Superior temporal gyrus (tissue), 1 donor: ENCODE data around the gene S1PR1.
A peak's percentile ranks its signal among the peaks of the same experiment; 100 is the strongest.
"Not testable (repeated sequence)": the region's sequence is repeated elsewhere in the genome, so short reads cannot be mapped to it uniquely, and the experiment has no call there.

Experiments
- DNase-seq: peaks from one replicate; pipeline ENCODE4 v3.0.0-alpha.2; 2016; ENCODE audit errors: extremely low spot score

S1PR1 gene

DNA sequence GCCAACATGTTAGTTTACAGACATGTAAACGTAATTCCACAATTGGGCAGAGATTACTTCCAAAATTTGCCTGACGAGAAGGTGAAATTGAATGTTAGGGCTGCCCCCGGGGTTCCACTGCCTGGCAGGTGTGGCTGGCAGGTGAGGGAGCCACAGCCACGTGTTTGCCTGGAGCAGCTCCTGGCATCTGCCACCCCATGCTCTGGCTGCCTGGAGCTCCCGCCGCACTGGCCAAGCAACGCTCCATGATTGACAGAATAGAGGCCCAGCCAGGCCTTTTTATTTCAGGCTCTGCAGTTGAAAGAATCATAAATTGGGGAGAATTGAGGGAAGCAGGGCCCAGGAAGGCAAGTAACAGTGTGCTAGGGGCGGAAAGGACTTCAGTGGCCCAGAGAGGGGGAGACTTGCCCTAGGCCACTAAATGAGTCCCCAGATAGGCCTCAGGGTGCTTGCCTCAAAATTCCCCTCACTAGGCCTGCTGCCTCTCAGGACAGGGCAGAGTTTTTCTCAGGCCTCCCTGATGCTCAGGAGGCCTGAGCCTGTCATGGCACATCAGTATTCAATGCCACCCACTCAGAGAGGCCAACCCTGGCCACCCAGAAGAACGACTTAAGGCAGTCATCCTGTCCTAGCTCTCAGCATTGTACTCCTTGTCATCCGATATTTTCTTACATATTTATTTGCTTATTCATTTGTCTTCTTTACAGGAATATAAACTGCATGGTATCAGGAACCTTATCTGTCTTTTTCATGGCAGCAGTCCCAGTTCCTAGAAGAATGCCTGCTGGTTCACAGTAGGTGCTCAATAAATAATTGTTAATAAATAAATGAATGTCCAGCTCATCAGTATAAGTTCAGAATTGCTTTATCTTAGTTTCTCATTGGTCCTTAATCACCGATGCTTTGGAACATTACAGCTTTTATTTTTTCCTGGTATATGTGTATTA lies 16.6 kb upstream of the S1PR1 start:
- no peak for DNase-seq

DNA sequence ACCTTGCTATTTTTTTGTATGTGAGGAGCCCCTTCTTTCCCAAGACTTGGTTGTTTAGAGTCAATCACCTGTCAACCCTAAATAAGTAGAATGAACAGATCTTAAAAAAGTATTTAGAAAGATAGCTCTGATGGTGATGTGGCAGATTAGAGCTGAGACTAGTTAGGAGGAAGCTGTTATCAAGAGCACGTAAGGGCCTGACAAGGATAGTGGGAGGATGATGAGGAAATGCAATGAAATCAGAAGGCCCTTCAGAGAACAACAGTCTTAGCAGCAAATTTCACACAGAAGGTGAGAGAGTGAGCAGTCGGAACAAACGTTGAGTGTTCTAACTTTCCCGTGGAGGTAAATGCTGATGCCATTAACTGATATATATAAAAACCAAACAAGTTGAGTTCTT lies 15.9 kb upstream of the S1PR1 start:
- no peak for DNase-seq

DNA sequence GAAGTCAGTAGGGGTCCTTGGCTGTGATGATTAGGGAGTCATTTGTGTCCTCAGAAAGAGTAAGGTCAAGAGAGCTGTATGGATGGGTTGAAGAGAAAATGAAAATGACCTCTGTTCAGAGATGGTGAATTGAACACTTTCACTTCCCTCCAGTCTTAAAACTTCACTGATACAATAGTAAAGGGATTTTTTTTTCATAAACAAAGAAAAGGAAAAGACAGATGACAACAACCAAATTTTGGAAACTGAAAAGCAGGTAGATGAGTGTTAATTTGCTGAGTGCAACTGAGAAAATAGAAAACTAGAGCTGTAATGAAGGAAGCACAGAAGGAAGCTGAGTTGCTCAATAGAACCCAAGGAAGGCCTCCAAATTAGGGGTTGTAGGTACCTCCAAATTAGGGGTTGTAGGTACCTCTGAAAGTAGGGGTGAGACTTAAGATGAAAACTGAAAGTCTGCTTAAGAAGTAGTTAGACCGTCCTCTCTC lies 14.8 kb upstream of the S1PR1 start:
- DNase-seq = no peak

DNA sequence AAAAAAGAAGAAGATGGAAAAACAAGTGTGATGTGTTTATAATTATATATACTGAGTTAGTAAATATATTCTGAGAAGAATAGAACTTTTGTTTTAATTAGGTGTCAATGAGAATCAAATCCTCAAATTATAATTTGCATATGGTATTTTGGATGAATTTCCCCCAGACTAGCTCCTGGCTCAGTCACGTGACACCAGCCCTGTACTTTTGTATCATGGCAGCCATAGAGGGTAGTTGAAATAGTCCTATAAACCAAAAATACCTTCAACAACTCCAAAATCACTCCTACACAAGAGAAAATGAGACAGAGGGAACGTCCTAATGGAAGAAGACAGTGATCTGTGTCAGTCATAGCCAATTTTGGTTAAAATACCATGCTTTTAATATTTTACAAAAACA lies 9.0 kb upstream of the S1PR1 start:
- DNase-seq = no peak

DNA sequence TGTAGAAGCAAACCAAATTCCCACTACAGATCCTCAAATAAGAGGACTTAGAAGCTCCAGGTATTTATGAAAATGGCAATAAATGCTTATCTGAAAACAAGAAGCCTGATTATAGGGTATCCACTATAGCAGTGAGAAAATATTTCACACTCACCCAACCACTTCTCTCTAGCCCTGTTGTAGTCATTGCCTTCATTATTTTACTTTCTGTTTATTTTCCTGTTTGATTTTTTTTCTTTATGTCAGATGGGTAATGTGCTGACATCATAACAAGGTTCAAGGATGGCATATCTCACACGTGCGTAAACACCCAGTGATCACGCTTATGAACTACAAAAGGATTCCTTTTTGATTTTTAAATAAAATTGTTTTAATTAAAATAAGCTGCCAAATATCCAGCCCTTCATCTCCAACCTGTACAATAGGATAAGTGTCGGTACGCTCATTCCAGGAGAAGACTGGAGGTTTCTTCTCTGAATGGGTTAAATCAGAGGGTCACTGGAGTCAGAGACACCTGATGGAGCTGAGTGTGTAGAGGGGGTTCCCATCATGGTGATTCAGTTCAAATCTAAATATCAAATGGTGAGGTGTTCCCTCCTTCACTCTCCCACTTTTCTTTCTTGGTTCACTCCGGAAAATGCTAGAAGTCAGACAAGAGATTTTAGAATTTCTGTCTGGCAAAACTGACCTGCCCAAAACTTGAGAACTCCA lies 8.2 kb upstream of the S1PR1 start:
- no peak for DNase-seq

DNA sequence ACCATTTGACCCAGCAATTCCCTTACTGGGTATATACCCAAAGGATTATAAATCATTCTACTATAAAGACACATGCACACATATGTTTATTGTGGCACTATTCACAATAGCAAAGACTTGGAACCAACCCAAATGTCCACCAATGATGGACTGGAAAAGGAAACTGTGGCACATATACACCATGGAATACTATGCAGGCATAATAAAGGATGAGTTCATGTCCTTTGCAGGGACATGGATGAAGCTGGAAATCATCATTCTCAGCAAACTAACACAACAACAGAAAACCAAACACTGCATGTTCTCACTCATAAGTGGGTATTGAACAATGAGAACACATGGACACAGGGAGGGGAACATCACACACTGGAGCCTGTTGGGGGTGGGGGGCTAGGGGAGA lies 4.6 kb upstream of the S1PR1 start:
- DNase-seq = not testable (repeated sequence)

DNA sequence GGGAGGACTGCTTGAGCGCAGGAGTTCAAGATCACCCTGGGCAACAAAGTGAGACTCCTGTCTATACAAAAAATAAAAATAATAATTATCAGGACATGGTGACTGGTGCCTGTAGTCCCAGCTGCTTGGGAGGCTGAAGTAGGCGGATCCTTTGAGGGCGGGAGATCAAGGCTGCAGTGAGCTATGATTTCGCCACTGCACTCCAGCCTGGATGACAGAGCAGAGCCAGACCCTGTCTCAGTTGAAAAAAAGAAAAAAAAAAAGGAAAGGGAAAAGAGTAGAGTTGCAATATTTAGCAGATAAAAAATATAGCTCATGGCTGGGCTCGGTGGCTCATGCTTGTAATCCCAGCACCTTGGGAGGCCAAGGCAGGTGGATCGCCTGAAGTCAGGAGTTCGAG lies 3.3 kb upstream of the S1PR1 start:
- DNase-seq = no peak

DNA sequence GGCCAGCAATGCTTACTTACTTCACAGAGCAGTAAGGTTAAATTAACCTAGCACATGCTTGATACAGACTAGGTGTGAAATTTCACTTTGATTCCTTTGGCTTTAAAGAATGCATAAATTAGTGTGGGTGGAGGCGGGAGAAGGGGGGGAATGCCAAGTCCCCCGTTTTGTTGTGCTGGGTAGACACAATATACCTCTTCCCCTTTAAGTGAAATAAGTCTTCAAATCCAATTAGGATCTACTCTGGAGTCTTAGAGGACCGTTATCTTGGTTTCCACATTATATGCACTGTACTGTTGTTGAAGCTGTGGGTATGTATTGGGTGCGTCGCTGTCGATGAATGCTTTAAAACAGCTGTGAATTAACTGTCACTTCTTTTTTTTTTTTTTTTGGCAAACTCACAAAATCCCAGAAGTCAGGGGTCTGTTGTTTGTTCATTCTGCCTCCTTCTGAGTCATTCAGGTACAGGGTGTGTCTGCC lies 1.6 kb upstream of the S1PR1 start:
- DNase-seq = no peak

DNA sequence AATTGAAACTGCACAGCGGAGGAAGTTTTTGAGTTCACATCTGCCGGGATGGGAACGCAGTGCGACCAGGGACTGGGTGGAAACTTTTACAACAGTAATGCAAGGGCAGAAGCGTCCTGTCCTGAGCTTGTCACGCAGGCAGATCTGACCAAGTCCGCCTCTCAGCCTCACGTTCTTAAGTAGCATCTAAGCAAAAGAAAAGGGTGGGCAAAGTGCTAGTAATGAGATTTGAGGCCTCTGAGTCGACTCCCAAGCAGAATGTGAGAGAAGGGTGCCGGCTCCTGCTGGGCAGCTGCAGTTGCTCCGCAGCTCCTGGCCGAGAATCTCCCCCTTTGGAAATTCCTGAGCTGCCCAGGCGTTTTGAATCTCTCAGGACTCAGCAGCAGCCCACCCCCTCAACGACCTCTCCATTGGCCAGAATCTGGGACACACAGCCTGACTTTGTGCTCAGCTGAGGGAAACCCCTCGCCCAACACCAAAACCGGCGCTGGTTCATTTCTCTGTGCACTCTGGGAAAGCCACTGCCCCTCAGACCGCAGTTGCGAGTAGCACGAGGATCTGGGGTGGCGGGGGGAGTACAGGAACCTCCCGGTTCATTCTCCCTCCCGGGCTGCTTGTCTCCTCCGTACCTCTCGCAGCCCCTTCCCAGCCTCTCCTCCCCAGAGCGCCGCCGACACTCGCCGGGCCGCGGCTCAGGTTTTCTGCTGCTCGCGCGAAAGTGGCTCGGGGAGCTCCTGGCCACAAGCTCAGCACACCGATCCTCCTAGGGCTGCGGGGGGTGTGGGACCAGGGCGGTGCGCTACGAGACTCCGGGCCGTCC lies 913 bp upstream of the S1PR1 start:
- no peak for DNase-seq

DNA sequence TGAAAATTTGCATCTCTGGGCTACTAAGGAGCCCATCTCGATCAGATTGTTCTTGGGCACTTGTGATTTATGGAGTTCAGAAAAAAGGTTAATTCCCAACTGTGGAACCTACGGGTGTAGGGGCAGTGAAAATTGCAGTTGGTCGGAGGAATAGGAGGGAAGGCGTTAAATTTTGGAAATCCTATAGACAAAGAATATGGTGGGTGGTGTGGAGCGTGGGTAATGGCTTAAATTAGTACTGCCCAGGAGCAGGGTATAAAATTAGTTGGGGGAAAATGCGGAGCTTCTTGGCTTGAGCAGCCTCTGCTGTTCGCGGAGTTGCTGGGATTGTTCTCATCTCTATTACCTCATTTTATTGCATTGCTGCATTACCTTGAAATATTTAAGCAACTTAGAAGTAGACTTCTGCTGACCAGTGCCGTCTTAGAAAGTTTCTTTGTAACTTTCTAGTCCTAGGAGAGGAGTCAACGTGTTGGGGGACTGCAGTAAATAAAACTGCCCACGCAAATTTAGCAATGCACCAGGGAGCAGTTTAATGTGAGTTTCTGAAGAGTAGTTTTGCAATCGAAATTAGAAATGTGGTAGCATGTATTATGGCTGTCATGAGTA lies 514 bp downstream of the S1PR1 start:
- peak; percentile 30 for DNase-seq

DNA sequence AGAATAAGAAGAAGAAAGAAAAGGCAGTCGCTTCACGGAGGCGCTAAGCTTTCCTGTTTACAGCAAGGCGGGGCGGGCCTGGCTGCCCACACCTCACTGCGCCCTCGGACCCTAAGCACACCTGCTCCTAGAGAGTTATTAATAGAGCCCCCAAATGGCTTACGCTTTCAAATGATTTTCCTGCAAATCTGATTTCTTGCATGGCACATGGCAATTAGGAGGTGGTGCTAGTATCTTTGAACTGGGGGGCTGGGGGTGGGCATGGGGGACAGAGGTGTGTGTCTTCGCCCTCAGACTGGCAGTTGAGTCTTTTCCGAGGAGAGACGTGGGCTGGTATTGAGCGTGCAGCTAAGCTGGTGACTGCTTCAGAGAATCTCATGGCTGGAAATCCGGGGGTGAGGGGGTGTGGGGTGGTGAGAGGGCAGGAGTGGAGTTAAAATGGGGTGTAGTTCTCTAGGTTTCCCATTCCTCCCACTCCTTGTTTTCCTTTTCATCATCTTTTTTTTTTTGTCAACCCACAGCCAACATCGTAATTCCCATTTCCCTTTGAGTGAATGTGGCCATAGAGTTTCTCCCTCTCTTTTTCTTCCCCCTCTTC lies 1.3 kb downstream of the S1PR1 start:
- DNase-seq = no peak

DNA sequence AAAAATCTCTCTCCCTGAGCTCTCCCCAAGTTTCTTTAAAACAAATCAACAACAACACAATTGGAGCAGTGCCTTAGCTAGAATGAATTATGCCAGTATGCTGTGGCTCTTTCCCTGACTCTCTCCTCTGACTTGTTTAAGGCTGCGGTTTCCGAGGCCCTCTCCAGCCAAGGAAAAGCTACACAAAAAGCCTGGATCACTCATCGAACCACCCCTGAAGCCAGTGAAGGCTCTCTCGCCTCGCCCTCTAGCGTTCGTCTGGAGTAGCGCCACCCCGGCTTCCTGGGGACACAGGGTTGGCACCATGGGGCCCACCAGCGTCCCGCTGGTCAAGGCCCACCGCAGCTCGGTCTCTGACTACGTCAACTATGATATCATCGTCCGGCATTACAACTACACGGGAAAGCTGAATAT lies 1.9 kb downstream of the S1PR1 start:
- DNase-seq = peak; percentile 79

DNA sequence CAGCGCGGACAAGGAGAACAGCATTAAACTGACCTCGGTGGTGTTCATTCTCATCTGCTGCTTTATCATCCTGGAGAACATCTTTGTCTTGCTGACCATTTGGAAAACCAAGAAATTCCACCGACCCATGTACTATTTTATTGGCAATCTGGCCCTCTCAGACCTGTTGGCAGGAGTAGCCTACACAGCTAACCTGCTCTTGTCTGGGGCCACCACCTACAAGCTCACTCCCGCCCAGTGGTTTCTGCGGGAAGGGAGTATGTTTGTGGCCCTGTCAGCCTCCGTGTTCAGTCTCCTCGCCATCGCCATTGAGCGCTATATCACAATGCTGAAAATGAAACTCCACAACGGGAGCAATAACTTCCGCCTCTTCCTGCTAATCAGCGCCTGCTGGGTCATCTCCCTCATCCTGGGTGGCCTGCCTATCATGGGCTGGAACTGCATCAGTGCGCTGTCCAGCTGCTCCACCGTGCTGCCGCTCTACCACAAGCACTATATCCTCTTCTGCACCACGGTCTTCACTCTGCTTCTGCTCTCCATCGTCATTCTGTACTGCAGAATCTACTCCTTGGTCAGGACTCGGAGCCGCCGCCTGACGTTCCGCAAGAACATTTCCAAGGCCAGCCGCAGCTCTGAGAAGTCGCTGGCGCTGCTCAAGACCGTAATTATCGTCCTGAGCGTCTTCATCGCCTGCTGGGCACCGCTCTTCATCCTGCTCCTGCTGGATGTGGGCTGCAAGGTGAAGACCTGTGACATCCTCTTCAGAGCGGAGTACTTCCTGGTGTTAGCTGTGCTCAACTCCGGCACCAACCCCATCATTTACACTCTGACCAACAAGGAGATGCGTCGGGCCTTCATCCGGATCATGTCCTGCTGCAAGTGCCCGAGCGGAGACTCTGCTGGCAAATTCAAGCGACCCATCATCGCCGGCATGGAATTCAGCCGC lies 2.5 kb downstream of the S1PR1 start:
- no peak for DNase-seq

DNA sequence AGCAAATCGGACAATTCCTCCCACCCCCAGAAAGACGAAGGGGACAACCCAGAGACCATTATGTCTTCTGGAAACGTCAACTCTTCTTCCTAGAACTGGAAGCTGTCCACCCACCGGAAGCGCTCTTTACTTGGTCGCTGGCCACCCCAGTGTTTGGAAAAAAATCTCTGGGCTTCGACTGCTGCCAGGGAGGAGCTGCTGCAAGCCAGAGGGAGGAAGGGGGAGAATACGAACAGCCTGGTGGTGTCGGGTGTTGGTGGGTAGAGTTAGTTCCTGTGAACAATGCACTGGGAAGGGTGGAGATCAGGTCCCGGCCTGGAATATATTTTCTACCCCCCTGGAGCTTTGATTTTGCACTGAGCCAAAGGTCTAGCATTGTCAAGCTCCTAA lies 3.2 kb downstream of the S1PR1 start:
- DNase-seq = no peak

DNA sequence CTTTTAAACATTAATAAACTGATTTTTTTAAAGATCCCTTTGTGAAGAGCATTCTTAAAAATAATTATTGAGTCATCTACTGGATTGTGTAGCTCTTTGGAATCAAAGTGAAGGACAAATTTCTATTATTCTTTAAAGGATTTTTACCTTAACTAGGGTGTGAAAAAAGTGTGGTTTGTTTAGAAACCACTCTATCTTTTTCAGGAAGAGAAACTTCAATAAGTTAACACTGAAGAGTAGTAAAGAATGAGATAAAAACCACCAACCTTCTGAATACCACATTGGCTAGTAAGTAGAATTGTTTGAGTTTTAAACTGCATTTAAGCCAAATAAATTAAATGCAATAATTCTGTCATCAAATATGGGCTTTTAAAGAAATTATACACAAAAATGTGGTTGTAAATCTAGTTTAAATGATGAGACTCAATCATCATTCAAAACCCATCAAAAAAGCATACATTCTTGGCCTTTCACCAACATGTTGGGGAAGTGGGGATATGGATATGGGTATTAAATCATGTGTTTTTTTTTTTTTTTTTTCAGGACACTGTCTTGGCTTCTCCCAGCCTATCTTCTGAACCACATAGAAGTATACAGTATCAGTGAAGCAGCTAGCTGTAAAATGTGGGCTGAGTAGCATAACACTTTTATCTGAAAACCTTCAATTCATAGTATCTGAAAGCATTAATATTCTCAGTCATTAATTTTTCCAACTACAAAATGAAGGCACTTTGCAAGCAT lies 4.8 kb downstream of the S1PR1 start:
- DNase-seq = no peak

DNA sequence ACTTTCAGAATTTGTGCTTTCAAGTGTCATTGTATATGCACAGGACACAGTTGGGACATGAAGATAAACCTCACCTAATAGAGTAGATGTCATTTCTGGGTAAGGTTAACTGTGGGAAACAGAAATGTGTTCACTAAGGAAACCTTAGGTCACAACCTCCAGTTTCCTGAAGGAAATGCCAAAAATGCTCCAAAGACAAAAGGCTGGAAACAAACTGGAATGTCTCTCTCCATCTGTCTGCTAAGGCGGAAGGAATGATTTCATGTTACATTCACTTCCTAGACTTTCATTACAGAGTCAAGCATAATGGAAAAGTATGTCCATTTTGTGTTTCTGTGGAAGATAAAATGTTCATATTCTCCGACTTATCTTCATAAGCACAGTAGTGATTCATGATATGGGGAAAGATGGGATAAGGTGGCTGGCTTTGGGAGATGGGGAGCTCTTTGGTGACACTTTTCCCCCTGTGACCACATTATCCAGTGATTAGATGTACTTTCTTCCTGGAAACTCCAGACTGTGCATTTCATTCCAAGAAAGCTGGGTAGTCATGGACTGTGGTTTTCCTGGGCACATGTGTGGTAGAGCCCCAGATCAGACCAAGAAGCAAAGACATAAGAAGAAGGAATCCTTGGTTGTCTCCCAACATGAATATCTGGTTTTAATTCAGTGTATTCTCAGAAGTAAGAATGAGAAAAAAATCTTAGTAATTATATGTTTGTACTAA lies 5.7 kb downstream of the S1PR1 start:
- DNase-seq = no peak

DNA sequence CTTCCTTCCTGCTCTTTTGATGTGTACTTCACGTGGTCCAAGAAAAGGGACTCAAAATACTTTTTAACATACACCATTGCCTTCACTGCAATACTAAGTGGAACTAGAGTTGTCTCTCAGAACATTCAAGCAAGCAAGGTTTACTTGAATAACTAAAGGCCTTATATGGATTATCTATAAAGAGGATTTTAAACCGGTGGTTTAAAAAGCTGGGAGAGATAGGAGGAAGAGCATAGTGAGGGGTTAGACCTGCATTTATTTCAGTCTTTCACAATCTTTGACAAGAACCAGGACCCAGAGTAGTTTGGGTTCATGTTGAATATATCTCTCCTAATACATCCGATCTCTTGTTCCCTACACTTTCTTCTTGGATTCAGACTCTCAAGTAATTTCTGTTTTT lies 6.9 kb downstream of the S1PR1 start:
- no peak for DNase-seq

DNA sequence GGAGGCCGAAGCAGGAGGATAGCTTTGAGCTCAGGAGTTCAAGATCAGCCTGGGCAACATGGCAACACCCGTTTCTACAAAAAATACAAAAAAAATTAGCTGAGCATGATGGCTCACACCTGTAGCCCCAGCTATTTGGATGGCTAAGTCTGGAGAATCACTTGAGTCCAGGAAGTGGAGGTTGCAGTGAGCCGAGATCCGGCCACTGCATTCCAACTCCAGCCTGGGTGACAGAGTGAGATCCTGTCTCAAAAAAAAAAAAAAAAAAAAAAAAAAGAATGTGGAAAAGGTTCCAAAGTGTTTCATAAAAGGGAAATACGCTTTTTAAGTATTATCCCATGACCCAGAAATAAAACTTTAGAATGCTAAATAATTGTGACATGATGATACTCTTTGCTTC lies 8.0 kb downstream of the S1PR1 start:
- no peak for DNase-seq
